HG02938 (cell line): ENCODE measurements around the gene PLAU.
A peak's percentile ranks its signal among the peaks of the same experiment; 100 is the strongest.
"Not testable (repeated sequence)": the region's sequence is repeated elsewhere in the genome, so short reads cannot be mapped to it uniquely, and the experiment has no call there.

Experiments
- ATAC-seq: cut with Tn5 transposase; IDR thresholded peaks from one replicate; pipeline ENCODE4 v1.9.1; 2021; ENCODE audit warnings: mild to moderate bottlenecking, moderate library complexity; ENCODE audit not compliant: unreplicated experiment

The PLAU gene

DNA sequence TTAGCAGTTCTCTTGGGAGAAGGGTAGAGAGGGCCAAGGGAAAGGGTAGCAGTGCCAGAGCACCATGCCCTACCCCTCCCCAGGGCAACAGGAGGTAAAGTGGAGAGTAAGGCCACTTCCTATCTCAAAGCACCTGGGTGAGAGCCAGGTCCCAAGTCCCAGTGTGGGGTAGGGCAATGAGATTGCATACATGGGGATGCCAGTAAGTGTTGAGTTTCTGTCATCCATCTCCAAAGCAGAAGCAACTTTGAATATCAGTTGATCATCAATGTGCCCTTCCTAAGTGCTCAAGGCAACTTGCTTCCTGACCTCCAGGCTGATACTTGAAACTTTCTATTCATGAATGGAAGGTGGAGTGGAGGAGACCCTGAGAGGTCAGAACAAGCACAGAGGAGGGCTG is 34.4 kb upstream of the PLAU start:
- ATAC-seq: no peak

DNA sequence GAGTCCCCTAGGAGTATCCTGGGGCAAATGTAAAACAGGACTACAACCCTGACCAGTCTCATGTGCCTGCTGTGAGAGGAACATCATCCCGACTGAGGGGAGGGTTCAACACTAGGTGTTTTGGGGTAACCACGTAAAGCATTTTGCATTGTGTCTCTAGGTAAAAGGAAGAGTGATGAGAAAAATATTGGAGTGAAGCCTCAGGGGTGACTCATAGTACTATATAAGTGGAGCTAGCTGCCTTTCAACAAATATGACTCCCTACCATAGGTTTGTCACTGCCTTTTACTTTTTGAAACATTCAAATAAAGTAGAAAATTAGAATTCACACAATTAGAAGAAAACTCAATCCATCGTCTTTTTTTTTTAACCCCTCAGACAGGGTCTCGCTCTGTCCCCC is 34.0 kb upstream of the PLAU start:
- no peak for ATAC-seq

DNA sequence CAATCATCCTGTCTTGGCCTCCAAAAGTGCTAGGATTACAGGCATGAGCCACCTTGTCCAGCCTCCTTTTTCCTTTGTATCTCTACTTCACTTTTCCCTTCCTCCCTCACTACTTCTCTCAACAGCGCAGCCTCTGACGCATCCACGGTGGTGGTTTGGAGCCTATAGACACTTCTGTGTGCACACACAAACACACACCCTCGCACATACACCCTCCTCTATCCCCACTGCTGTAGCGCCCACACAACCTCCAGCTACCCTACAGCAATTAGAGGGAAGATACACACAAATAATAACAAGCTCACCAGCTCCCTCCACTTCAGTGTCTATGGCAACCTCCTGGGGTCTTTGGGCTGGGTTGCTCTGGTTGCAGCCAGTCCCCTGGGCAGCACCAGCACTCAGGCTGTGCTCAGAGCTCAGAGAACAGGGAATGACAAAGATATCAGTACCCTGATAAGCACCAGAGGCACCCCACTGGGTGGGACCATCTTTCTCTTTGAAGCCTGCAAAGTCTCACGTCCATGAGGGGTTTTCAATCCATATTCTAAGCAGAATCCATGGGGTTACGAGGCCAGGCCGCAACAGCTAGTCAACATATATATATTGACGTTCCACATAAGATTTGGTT is 33.3 kb upstream of the PLAU start:
- no peak for ATAC-seq

DNA sequence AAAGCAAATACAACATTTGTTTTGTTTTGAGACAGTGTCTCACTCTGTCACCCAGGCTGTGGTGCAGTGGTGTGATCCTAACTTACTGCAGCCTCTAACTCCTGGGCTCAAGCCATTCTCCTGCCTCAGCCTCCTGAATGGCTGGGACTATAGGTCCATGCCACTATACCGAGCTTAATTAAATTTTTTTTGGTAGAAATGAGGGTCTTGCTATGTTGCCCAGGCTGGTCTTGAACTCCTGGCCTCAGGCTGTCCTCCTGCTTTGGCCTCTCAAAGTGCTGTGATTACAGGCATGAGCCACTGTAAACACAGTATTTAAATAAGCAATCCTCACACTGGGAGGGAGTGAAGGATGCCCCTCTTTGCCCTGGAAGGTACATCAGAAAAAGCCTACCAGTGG is 32.6 kb upstream of the PLAU start:
- no peak for ATAC-seq

DNA sequence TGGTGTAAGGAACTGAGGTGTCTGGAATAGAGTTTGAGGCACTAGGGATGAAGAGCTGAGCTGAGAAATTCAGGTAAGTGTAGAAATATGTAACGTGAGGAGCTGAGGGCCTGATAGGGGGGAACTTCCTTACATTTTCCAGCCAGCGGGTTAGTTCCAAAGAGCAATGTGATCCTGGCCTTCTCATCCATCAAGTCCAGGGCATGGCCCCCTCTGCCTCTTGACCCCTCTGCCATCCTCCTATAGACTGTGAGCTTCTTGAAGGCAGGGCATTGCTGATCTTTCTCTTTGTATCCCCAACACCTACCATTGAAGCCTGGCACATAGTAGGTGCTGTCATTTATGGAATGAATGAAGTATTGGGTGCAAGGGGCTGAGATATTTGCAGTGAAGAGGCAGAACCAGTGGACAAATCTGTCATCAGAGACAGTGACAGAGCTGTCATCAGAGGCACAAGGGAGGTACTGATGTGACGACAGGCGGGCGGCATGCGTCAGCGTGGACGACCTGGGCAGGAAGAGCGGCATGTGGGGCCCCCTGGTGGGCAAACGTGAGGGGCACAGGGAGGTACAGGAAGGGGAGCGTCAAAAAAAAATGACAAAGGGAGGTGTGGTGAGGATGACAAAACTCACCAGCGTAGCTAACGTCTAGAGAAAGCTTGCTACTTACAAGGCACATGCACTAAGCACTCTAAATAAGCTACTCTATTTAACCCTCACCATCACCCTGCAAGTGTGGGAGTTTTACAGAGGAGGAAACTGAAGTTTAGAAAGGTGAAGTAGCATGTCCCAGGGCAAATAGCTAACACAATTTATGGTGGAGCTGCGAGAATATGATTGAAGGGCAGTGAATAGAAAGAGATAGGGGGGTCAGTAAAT is 31.4 kb upstream of the PLAU start:
- peak; percentile 86 for ATAC-seq

DNA sequence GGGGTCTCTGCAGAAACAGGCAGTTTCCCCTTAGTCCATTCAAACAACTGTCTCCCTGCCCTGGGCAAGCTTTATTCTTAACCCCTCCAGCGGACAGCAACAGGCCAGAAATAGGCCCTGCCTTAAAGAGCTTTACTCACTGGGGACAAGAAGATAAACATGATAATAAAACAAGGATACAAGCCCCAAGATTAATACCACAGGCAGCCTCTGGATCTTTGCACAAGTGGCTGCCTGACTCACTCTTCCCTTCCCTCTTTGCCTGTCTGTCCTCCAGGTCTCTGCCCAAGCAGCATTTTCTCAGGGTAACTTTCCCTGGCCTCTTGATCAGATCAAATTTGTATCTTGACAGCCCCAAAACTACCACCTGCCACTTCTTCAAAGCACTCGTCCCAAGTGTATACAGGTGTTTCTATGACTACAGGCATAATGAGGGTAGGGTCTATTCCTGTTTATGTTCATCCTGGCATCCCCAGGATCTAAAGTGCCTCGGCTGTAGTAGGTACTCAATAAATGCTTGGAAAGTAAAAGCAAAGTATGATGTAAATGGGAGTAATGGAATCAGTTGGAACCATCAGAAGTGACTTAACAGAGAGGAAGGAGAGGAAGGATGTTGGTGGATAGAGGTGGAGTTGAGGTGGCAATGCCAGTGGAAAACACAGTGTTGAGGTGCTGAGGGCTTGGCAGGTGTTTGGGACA is 29.6 kb upstream of the PLAU start:
- no peak for ATAC-seq

DNA sequence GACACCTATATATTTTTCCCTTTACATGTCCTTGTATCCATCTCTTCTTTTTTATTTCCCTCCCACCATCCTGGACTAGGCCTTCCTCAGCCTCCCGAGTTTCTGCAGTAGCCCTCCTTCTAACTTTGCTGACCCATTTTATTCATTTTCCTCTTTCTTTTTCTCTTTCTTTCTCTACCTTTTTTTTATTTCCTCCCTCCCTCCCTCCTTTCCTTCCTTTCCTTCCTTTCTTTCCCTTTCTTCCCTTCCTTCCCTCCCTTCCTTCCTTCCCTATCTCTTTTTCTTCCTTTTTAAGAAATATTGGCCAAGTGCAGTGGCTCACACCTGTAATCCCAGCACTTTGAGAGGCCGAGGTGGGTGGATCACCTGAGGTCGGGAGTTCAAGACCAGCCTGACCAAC is 26.9 kb upstream of the PLAU start:
- no peak for ATAC-seq

DNA sequence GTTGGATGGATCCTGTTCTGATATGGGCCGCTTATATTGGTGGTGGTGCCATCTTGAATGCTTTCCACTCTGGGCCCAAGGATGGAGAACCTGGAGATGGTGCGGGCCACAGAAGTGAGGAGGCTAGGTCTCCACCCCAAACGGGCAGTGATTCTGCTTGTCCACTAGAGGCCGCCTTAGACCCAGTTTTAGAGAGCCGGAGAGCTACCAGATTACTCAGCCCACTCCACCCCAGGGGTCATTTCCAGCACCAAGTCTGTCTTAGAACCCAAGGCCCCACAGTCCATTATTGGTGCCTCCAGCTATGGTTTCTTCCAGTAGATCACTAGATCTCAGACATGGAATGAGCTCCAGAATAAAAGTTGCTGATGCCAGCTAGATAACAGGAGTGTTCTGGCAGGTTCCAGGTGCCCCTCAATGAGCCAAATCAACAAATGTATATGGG is 24.8 kb upstream of the PLAU start:
- no peak for ATAC-seq

DNA sequence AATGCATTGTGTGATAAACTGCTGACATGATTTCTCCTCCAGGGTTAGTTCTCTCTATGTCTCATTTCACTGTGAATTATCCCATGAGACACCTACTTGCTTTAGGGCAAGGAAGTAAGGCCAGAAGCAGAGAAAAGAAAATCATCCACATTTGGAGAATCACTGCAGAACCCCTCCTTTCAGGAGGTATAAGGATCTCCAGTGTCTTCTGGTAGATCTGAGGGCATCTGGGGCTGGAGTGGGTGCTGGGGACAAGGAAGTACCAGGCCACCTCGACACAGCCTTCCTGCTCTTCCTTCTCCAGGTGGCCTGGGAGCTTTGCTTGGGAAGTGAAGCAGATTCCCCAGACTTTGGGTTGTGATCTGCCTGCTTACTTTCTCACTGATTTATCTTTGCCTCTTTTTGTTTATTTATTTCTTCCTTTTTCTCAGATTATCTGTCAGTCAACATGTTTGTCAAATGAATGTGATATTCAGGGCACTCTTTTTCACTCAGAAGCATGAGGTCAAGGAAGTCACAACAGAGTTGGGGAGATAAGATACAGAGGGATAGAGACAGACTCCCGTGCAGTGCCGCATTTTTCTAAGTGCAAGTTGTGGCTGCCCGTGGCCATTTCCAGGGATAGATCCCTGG is 24.2 kb upstream of the PLAU start:
- ATAC-seq: no peak

DNA sequence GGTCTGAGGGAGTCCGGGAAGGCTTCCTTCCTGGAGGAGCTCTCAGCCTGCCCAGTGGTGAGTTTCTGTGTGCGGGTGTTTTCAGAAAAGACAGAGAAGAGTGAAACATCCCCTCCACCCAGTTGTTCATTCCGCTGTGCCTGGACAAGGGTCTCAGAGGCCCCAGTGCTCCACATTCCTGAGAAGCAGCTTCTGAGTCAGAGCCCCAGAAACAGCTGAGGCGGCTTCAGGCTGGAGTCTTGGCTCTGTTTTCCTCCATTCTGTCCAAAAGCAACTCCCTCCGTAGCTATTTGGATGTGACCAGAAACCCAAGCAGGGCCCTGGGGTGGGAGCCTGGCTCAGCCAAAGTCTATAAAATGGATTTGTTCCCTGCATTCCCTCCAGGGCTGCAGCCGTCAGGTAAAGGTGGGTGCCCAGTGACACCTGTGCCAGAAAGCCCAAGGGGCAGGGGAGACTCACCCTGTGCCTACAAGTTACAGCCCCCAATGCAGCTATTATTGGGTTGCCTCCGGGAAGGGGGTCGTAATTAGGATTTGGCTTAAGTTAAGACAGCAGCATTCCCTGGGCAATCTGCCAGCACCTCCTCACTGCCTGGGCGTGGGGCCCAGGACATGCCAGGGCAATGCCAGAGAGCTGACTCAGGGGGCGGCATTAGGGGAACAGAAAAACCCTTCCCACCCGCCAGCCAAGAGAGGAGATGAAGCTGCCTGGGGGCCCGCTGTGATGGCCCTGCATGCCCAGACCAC is 23.5 kb upstream of the PLAU start:
- no peak for ATAC-seq

DNA sequence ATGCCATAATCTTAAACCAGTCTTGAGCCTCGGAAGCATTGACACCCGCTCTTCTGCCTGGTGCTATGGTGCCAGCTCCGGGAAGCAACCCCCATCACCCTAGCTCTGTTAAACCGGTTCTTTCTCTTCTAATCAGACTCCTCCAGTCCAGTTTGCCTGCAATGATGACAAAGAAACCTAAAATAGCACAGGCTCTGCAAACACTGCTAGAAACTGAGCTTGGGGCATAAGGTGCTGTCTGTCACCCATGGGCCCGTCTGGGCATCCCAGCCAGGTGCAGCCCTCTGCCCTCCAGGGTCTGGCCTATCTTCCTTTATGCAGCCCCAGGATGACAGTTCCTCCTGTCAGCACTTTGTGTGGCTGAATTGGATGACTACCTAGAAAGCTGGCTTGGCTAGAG is 22.4 kb upstream of the PLAU start:
- no peak for ATAC-seq

DNA sequence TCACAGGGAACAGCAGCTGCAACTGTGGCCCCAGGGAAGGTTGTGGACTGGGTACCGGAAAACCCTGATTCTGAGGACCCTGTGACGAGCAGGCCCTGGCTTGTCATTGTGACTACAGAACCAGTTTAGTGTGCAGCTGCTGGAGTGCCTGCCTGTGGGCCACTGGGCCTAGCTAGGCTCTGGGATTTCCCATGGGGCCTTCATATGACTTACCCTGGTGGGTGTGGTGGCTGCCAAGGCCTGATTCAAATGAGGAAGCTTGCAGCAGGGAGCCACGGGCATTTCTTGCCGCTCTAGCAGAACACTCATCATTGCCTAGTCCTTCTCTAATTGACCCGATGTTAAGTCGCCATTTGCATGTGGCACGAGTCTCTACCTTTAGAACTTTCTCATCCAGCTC is 21.9 kb upstream of the PLAU start:
- ATAC-seq: no peak

DNA sequence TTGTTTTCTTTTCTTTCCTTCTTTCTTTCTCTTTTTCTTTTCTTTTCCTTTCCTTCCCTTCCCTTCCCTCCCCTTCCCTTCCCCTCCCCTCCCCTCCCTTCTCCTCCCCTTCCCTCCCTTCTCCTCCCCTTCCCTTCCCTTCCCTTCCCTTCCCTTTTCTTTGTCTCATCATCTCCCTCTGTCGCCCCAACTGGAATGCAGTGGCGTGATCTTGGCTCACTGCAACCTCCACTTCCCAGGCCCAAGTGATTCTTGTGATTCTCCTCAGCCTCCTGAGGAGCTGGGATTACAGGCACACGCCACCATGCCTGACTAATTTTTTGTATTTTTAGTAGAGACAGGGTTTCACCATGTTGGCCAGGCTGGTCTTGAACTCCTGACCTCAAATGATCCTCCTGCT is 21.5 kb upstream of the PLAU start:
- ATAC-seq: not testable (repeated sequence)

DNA sequence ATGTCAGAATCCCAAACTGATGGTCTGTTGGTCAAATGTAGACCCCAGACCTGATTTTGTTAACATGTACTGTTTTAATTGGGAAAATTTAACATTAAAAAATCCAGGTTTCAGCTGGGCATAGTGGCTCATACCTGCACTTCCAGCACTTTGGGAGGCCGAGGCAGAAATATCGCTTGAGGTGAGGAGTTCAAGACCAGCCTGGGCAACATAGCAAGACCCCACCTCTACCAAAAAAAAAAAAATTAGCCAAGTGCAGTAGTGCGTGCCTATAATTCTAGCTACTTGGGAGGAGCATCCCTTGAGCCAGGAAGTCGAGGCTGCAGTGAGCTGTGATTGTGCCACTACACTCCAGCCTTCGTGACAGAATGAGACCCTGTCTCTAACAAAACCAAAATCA is 20.7 kb upstream of the PLAU start:
- ATAC-seq: no peak

DNA sequence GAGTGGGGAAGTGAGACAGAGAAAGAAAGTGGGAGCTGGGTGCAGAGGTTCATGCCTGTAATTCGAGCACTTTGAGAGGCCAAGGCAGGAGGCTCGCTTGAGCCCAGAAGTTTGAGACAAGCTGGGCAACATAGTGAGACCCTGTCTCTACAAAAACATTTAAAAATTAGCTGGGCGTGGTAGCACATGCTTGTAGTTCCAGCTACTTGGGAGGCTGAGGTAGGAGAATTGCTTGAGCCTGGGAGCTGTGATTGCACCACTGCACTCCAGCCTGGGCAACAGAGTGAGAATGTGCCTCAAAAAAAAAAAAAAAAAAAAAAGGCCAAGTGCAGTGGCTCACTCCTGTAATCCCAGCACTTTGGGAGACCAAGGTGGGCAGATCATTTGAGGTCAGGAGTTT is 20.1 kb upstream of the PLAU start:
- ATAC-seq: not testable (repeated sequence)

DNA sequence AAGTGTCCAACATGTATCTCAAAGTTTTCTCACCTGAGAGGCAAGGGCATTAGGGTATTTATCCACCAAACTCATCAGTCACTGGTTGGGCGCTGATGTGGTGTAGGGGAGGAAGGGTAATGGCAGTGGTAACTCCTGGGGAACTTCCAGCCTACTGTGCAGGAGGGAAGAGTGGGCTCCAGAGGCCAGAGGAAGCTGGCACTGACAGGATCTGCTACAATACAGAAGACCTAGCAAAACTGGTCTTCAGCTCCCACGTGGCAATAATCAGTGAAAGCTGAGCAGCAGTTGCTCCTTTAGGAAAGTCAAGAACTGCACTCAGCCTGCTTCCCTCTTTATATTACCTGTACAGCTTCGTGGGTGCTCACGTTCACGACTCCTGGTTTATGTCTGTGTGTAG is 19.4 kb upstream of the PLAU start:
- ATAC-seq: no peak

DNA sequence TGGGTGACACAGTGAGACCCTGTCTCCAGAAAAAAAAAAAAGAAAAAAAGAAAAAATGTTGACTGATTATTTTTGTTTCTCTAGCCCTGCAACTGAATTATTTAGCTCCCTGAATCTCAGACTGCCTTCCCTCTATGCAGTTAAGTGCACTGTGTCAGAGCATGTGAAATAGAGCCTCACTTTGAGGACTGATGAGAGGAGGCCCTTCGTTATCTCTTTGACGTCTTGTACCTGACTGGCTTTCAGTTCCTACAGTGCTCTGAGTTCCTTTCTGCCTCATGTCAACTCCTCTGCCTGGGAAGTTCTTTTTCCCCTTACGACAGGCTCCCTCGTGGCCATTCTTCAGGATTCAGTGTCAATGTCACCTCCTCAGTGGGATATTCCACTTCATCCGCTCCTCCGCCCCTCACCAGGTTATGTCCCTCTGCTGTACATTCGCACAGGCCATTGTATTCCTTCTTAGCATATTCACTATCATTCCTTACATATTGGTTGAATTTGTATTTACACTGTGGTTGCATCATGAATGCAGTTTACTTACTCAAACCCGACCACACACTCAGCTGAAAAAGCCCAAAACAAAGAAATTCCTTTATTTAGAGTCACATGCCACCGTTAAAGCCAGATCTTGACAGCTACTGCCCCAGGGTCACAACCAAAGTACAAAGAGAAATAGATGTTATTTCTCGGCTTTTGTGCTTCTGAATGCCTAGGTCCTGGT is 18.5 kb upstream of the PLAU start:
- ATAC-seq: no peak

DNA sequence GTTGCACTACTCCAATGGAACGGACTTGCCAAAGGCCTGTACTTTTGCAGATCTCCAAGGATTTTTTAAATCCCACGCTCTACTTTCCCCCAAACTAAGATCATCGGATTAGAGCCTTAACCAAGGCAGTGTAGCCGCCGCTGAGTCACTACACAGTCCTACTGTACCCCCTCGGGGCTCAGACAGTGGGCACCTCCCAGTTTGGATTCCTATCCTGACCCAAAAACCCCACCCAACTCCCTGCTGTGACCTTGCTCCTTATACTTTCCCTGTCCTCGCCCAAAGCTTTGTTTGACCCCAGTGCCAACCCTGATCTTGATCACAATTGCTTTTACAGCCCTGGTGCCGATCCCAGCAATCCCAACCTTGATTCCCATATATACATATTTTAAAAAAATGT is 17.5 kb upstream of the PLAU start:
- ATAC-seq: no peak

DNA sequence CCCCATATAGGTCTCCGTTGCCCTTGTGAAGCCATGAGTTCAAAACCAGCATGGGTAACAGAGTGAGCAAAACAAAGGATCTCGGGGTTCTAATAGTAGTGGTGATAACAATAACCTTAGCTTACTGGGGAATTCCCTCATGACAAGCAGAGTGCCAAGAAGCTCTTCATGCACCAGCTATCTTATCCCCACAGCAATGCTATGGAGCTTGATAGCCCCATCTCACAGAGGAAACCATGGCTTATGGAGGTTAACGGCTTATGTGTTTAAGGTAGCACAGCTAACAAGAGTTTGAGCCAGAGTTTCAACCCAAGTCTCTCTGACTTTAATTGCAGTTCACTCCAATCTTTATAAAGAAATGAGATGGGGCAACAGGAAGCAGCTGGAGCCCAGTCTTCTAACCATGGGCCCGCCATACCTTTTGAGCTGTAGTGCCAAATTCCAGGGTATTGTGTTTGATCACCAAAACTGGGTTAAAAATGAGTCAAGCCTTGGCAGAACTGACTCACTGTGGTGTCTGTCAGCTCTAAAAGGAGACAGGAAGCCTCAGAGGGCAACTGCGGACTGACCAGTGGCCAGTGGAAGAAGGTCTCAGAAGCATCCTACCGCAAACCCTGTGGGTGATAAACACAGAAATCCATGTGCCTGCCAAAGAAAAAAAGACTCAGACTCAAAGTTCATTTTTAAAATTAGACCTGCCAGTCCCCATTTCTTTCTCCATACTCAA is 16.5 kb upstream of the PLAU start:
- no peak for ATAC-seq
